ENCODE data around the gene EIF4G1. TPM values are rescaled to one million over a fixed set of nuclear protein-coding genes. Genes with fewer than 3 reads are reported as not detected.
A peak's percentile ranks its signal among the peaks of the same experiment; 100 is the strongest.

Gene EIF4G1
- total RNA-seq, 2 donors from 2014 or later: 263 to 524 TPM

DNA sequence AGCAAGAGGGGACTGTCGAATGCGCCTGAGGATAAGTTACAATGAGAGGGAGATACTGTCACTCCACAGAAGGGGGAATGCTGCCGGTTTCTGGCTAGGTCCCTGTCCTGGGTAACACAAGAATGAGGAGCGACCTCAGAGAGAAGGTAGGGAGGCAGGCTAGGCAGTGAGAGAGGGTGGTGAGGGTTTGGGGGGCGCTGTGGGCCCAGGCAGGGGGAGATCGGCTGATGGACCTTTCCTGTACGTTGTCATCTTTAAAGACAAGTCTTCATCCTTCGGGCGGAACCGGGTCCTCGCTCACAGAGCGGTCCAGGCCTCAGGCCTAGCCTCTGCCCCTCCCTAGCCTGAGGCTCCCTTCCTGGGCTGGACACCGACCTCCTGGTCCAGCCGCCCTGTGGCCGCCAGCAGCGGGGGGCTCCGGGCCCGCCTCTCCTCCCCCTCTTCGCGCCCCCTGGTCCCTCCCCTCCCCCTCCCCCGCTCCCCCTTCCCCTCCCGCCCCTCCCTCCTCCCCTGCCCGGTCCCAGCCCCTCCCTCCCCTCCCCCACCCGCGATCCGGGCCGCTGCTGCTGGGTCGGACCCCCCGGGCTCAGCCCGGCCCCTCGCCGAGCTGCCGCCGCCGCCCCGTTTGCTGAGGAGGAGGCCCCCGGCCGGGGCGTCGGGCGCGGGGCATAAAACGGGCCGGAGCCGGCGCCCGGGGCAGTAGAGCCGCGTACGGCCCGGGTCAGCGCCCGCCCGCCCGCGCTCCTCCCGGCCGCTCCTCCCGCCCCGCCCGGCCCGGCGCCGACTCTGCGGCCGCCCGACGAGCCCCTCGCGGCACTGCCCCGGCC is 65.2 kb downstream of the EIF4G1 start, which contains the start of gene CHRD:
TSS of gene CHRD (plus strand) at position 697 of the 827 bp plus-strand sequence. CDS start 265 bp downstream, outside the sequence.
- H3K27me3 ChIP-seq: peaks cover 30% of the 10 kb centered on the region
- no peak for DNase-seq
- peak within 1 kb of the TSS; percentile 28 for H3K4me3 ChIP-seq
- H3K9ac ChIP-seq (ENCODE audit: low read depth in 2 of 2, low read length in 2 of 2): peak within 1 kb of the TSS; percentile 47 to 52
- TF ChIP-seq, protein P1, sequence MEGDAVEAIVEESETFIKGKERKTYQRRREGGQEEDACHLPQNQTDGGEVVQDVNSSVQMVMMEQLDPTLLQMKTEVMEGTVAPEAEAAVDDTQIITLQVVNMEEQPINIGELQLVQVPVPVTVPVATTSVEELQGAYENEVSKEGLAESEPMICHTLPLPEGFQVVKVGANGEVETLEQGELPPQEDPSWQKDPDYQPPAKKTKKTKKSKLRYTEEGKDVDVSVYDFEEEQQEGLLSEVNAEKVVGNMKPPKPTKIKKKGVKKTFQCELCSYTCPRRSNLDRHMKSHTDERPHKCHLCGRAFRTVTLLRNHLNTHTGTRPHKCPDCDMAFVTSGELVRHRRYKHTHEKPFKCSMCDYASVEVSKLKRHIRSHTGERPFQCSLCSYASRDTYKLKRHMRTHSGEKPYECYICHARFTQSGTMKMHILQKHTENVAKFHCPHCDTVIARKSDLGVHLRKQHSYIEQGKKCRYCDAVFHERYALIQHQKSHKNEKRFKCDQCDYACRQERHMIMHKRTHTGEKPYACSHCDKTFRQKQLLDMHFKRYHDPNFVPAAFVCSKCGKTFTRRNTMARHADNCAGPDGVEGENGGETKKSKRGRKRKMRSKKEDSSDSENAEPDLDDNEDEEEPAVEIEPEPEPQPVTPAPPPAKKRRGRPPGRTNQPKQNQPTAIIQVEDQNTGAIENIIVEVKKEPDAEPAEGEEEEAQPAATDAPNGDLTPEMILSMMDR (IDR thresholded peaks at IDR 0.05): no peak
- intact Hi-C loops (cut with DNase I): loop anchor here (10.0 kb wide), 1 partner anchor 85 kb away; no protein-coding TSS in a partner anchor
- H3K27ac ChIP-seq: peak within 1 kb of the TSS; percentile 47
- H3K4me1 ChIP-seq: peaks cover 9% of the 10 kb centered on the region
- H3K36me3 ChIP-seq: no peaks in the 10 kb centered on the region
- H3K9me3 ChIP-seq: no peaks in the 10 kb centered on the region

DNA sequence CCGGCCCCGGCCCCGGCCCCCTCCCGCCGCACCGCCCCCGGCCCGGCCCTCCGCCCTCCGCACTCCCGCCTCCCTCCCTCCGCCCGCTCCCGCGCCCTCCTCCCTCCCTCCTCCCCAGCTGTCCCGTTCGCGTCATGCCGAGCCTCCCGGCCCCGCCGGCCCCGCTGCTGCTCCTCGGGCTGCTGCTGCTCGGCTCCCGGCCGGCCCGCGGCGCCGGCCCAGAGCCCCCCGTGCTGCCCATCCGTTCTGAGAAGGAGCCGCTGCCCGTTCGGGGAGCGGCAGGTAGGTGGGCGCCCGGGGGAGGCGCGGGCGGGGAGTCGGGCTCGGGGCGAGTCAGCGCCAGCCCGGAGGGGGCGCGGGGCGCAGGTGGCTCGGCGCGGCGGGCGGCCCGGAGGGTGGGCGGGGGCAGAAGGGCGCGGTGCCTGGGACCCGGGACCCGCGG is 65.8 kb downstream of the EIF4G1 start:
- Histone ChIP-seq H3K4me1 (peaks cover 9% of the 10 kb centered on the region), H3K4me3 (peak overlapping the region; percentile 28), H3K36me3 (no peaks in the 10 kb centered on the region), H3K9ac (ENCODE audit: low read depth in 2 of 2, low read length in 2 of 2) (peak overlapping the region in 1 of 2 donors; percentile 47), H3K27me3 (peaks cover 30% of the 10 kb centered on the region), H3K27ac (no peak overlapping the region), H3K9me3 (no peaks in the 10 kb centered on the region)
- DNase-seq: peak; percentile 55
- TF ChIP-seq, protein P1 (IDR thresholded peaks at IDR 0.05): no peak
- intact Hi-C loops (cut with DNase I): no loop called here

DNA sequence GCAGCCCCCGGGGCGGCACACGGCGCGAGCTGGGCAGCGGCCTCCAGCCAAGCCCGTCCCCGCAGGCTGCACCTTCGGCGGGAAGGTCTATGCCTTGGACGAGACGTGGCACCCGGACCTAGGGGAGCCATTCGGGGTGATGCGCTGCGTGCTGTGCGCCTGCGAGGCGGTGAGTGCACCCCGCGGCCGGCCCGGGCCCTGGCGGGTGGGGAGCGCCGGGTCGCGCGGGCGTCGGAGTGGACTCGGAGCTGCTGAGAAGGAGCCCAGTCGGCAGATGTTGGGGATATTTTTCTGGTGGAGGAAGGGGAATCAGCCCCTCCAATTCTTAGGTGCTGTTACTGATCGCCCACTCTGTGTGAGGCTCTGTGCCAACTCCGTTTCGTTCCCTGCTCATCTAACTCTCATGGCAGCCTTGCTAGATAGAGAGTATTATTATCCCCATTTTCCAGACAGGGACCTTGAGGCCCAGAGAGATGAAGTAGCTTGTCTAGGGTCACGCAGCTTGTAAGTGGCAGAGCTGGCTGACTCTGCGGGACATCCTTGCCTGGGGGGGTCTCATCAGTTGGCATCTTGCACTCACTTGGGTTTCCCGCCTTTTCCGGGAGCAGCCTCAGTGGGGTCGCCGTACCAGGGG is 66.3 kb downstream of the EIF4G1 start:
- DNase-seq: no peak
- intact Hi-C loops (cut with DNase I): no loop called here
- TF ChIP-seq, protein P1 (IDR thresholded peaks at IDR 0.05): no peak
- no peaks in the 10 kb centered on the region for H3K36me3 ChIP-seq
- H3K27ac ChIP-seq: no peak overlapping the region
- peaks cover 9% of the 10 kb centered on the region for H3K4me1 ChIP-seq
- H3K27me3 ChIP-seq: peaks cover 30% of the 10 kb centered on the region
- peak overlapping the region in 1 of 2 donors; percentile 47 for H3K9ac ChIP-seq (ENCODE audit: low read depth in 2 of 2, low read length in 2 of 2)
- no peaks in the 10 kb centered on the region for H3K9me3 ChIP-seq
- peak overlapping the region; percentile 28 for H3K4me3 ChIP-seq

DNA sequence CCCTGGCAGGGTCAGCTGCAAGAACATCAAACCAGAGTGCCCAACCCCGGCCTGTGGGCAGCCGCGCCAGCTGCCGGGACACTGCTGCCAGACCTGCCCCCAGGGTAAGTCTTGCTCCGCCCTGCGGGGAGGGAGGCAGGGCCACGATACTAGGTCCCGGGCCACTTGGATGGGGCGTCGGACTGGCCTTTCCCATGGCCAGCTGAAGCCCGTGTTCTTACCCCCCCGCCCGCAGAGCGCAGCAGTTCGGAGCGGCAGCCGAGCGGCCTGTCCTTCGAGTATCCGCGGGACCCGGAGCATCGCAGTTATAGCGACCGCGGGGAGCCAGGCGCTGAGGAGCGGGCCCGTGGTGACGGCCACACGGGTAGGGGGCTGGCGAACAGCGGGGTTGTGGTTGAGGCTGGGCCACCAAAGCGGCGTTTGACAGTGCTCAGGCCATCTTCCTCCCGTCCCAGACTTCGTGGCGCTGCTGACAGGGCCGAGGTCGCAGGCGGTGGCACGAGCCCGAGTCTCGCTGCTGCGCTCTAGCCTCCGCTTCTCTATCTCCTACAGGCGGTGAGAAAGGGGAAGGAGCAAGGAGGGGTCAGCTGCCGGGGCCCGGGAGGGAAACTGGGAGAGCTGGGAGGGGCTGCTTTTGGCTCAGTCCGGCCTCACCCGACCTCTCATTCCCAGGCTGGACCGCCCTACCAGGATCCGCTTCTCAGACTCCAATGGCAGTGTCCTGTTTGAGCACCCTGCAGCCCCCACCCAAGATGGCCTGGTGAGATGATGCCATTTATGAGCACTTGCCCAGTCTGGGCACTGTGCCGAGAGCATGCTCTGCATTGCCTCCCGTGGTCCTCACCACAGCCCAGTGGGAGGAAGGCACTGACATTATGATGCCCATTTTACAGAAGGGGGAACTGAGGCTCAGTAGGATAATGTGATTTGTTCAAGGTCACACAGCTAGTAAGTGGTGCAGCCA is 67.1 kb downstream of the EIF4G1 start:
- no peak overlapping the region for H3K27ac ChIP-seq
- no peaks in the 10 kb centered on the region for H3K9me3 ChIP-seq
- H3K9ac ChIP-seq (ENCODE audit: low read depth in 2 of 2, low read length in 2 of 2): peak overlapping the region in 1 of 2 donors; percentile 43
- peaks cover 30% of the 10 kb centered on the region for H3K27me3 ChIP-seq
- TF ChIP-seq, protein P1 (IDR thresholded peaks at IDR 0.05): no peak
- no peaks in the 10 kb centered on the region for H3K36me3 ChIP-seq
- DNase-seq: no peak
- intact Hi-C loops (cut with DNase I): no loop called here
- peaks cover 9% of the 10 kb centered on the region for H3K4me1 ChIP-seq
- H3K4me3 ChIP-seq: no peak overlapping the region
